ENCODE measurements around the gene MSTN. TPM values are rescaled to one million over a fixed set of nuclear protein-coding genes. Genes with fewer than 3 reads are reported as not detected.
"Not testable (repeated sequence)": the region's sequence is repeated elsewhere in the genome, so short reads cannot be mapped to it uniquely, and the experiment has no call there.

The MSTN gene
- total RNA-seq, 2 donors from 2014 or later = 1.3 to 1.8 TPM

- no peak for DNase-seq (ENCODE audit: low spot score)
- intact Hi-C loops (cut with DNase I) = loop anchor here in 1 of 2 donors (5.0 kb wide), 1 partner anchor 318 kb away; no protein-coding TSS in a partner anchor
Measured at GRCh38 chr2:190069936-190070696, 7.6 kb upstream of the MSTN start.

GRCh38 chr2:190068764-190069163 lies 6.2 kb upstream of the MSTN start:
- DNase-seq (ENCODE audit: low spot score) = no peak
- intact Hi-C loops (cut with DNase I) = loop anchor here in 1 of 2 donors (5.0 kb wide), 1 partner anchor 316 kb away; no protein-coding TSS in a partner anchor

GRCh38 chr2:190065839-190066238 lies 3.3 kb upstream of the MSTN start:
- intact Hi-C loops (cut with DNase I) = loop anchor here in 1 of 2 donors (5.0 kb wide), 1 partner anchor 314 kb away; no protein-coding TSS in a partner anchor
- DNase-seq (ENCODE audit: low spot score) = no peak

GRCh38 chr2:190063624-190064023 lies 1.1 kb upstream of the MSTN start:
- intact Hi-C loops (cut with DNase I) = no loop called here
- DNase-seq (ENCODE audit: low spot score) = no peak

GRCh38 chr2:190062053-190062452 lies 476 bp downstream of the MSTN start:
- DNase-seq (ENCODE audit: low spot score) = no peak
- intact Hi-C loops (cut with DNase I) = no loop called here

DNA sequence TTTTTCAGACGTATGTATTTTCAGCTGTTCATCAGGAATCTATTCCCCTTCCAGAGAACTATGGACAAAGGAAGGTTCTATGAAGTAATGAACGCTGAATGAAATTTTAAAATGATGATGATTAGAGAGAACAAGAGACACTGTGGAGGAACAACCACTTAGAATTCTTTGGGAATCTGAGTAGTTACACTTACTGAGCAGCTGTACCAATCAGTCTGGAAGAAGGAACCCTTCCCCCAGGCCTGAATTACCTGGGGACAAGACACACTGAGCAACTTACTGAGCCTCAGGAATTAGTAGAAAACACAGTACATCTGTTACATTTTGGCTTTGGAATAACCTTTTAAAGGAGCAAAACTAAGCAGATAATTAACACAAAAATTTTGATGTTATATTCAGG lies 1.9 kb downstream of the MSTN start:
- intact Hi-C loops (cut with DNase I) = no loop called here

GRCh38 chr2:190060019-190060418 lies 2.5 kb downstream of the MSTN start:
- no peak for DNase-seq (ENCODE audit: low spot score)
- intact Hi-C loops (cut with DNase I) = no loop called here

More for the DNA sequence above, 1.9 kb downstream of the MSTN start:
- no peak for DNase-seq (ENCODE audit: low spot score)

DNA sequence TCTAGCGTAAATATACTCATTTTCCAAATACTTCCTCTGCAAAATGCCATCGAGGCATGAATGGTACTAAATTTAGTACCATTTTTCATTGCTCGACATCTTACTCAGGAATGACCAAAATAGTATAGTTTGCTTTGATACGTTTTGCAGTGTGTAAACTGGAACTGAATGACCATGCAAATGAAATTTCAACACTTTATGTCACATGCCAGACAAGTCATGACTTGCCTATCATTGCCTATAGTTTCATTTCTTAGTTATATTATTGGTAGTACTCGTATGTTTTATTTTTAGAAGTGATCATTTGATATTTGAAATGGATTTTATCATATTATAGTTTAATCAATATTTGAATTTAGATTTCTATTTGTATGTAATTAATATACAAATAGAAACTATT lies 9.1 kb downstream of the MSTN start:
- no peak for DNase-seq (ENCODE audit: low spot score)
- intact Hi-C loops (cut with DNase I) = no loop called here

- no peak for DNase-seq (ENCODE audit: low spot score)
- intact Hi-C loops (cut with DNase I) = no loop called here
Measured at GRCh38 chr2:190052307-190052706, 10.2 kb downstream of the MSTN start.

GRCh38 chr2:190051223-190051622 lies 11.3 kb downstream of the MSTN start:
- intact Hi-C loops (cut with DNase I) = no loop called here
- DNase-seq (ENCODE audit: low spot score) = no peak

DNA sequence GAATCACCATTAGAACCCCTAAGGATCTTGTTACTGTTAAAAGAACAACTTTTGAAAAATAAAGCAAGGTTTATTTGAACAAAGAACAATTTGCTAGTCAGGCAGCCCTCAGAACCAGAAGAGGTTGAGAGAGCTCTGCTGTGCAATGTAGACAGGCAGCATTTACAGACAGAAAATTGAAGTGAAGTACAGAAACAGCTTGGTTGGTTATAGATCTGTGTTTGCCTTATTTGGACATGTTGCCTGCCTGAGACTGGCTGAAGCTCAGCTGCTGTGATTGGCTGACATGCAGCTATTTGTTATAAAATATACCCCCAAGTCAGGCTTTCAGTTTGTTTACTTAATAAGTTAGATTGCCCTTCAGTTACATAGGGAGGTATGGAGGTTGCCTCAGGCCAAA lies 12.5 kb downstream of the MSTN start:
- intact Hi-C loops (cut with DNase I) = no loop called here
- DNase-seq (ENCODE audit: low spot score) = no peak

DNA sequence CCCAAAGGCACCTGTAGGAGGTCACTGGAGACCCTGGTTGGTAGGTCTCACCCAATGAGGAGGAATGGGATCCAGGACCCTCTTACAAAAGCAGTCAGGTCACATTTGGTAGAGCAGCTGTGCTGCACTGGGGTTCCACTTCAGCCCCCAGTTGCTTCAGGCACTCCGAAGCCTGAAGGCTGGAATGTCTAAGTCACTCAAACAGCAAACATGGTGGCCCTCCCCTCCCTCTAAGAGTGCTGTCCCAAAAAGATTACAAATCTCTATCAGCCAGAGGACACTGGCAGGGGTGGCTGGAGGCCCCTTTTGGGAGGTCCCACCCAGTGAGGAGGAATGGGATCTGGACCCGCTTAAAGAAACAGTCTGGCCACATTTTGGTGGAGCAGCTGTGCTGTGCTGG lies 17.7 kb downstream of the MSTN start:
- no peak for DNase-seq (ENCODE audit: low spot score)
- intact Hi-C loops (cut with DNase I) = no loop called here

DNA sequence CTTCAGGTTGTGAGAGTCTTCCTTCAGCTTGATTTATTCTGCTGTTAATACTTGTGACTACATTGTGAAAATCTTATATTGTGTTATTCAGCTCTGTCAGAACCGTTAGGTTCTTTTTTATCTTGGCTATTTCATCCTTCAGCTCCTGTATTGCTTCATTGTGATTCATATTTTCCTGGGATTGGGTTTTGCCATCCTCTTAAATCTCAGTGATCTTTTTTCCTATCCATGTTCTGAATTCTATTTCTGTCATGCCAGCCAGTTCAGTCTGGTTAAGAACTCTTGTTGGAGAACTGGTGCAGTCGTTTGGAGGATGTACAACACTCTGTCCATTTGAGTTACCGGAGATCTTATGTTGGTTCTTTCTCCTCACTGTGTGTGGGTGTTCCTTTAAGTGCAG lies 19.1 kb downstream of the MSTN start:
- intact Hi-C loops (cut with DNase I) = no loop called here
- no peak for DNase-seq (ENCODE audit: low spot score)

GRCh38 chr2:190036071-190036470 lies 26.5 kb downstream of the MSTN start:
- DNase-seq (ENCODE audit: low spot score) = no peak
- intact Hi-C loops (cut with DNase I) = no loop called here

DNA sequence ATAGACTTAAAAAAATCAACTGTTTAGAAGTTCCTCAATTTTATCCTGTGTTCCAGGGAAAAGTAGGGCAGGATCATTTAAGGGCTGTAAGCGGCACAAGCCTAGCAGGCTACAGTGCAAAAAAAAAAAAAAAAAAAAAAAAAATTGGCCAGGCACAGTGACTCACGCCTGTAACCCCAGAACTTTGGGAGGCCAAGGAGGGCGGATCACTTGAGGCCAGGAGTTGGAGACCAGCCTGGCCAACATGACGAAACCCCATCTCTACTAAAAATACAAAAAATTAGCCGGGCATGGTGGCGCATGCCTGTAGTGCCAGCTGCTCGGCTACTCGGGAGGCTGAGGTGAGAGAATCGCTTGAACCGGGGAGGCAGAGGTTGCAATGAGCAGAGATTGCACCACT lies 28.1 kb downstream of the MSTN start:
- DNase-seq (ENCODE audit: low spot score); intact Hi-C loops (cut with DNase I): not testable (repeated sequence)

DNA sequence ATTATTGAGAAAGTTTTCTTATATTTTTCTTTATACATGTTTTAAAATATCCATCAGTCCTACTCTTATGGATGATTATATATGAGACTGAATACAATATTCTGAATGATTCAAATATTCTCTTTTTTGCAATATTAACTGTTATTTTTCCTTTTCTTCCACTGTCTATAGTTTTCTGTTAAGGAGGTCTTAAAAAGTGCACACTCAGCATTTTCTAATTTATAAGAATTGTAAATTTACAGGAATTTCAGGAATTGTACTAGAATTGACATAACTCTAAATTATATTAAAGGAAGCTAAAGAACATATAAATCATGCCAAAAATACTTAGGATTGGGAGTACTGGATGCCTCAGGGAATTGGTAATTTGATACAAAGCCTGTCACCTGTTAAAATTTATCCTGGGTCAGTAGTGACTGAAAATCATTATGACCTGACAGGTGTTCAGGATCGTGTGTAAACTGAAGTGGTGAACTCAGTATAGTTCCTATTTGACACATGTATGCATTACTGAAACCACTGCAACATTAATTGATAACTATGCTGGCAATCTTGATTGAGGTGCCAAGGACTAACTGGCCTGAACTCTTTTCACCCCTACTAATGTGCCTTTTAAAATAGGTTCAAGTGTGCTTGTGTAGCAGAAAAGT lies 30.4 kb downstream of the MSTN start:
- no peak for DNase-seq (ENCODE audit: low spot score)
- intact Hi-C loops (cut with DNase I) = no loop called here

DNA sequence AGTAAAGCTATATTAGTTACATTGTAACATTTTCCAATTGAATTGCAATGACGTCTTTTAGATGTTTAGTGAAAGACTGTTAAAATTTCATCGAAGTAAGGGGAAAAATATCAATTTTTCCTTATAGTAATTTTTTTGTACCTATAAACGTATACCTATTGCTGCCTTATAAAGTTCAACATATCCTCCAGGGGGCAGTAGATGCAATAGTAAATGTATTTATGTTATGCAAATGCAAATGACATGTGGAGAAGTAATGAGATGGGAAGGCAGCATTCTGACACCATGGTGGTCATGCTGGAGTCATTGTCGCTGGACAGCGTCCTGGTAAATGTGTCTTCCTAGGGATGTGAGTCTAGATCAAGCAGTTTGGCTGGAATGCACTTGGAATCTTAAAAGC lies 38.7 kb downstream of the MSTN start:
- intact Hi-C loops (cut with DNase I) = no loop called here
- DNase-seq (ENCODE audit: low spot score) = no peak

- no peak for DNase-seq (ENCODE audit: low spot score)
- intact Hi-C loops (cut with DNase I) = no loop called here
Measured at GRCh38 chr2:190020720-190021119, 41.8 kb downstream of the MSTN start.

GRCh38 chr2:190017837-190018236 lies 44.7 kb downstream of the MSTN start:
- DNase-seq (ENCODE audit: low spot score) = no peak
- intact Hi-C loops (cut with DNase I) = no loop called here

- DNase-seq (ENCODE audit: low spot score); intact Hi-C loops (cut with DNase I): not testable (repeated sequence)
Measured at GRCh38 chr2:190015969-190016368, 46.6 kb downstream of the MSTN start.
